HG03135 (cell line): Measurements from ENCODE around the gene EFHB.
"Not testable (repeated sequence)": the region's sequence is repeated elsewhere in the genome, so short reads cannot be mapped to it uniquely, and the experiment has no call there.

Source experiments
- ATAC-seq: cut with Tn5 transposase; IDR thresholded peaks from one replicate; pipeline ENCODE4 v1.9.1; 2021; ENCODE audit warnings: mild to moderate bottlenecking, moderate library complexity; ENCODE audit not compliant: unreplicated experiment

The EFHB gene, protein sequence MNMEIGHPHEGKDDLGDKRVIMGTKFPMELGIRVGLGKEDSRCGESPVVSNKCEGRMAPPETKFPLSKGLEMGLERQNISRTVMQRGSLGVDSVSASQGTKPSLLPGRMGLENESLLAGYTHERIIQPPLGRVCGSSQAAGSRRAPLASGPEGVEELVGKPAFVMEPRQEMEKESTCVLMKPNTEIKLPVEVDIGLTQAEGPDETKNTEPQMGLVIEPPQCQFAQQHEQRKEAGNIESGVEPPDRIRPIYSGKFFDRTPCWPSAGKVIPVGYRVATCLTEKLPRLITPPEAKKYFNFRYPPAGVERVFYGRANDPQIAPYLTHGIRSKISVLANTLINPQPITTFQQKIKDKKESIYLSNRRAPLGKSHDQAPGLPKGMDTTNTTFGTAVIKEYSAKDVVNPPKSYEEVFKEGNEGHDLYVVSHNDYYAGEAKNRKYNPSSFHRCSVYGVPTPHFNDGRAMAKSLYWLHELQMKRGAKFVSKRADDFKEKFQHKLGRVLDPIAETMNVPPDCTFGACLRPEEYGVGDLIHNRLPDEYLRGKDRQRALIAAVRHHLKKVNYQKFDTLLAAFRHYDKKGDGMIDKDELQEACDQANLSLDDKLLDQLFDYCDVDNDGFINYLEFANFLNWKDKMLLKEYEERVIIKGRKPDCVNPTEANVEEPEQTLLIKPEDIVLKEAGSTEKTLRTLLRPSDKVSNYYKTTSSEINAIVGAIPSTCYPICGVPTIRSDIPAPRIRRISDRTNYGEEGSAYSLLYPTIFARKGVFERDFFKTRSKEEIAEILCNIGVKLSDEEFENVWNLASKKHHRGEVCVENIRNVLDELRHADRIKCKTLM

DNA sequence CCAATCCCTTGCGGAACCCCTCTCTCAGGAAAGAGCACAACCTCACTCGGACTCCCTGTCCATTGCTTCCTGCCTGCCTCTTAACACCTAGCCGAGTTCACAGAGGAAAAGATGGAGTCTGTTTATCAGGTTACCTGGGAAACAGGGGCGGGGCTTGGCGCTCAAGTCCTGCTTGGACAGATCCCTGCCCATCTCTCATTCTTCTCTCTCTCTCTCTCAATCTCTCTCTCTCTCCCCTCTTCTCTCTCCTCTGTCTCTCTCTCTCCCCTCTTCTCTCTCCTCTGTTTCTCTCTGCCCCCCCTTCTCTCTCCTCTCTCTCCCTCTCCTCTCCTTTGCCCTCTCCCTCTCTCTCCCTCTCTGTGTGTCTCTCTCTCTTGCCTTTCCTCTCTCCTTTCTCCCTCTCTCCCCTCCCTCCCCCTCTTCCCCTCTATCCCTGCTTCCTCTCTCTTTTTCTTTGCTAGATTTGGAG lies at the start of gene EFHB:
Gene EFHB, minus strand, starts transcription at position 120 of the 469 bp plus-strand sequence. CDS start 199 bp downstream, outside the sequence.
- ATAC-seq, result no peak

DNA sequence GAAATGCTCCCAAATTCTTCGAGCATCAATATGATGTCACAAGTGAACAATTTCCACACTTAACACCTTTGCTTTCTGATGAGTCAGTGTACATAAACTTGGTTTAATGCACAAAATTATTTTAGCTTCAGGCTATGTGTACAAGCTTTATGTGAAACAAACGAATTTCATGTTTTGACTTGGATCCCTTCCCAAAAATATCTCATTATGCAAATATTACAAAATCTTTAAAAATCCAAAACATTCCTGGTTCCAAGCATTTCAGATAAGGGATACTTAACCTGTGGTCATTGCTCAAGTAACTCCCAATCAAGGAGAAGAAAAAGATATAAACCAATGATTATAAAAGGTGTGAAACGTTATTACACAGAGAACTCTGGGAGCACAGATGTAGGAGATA lies 38.0 kb upstream of the EFHB start:
- no peak for ATAC-seq

DNA sequence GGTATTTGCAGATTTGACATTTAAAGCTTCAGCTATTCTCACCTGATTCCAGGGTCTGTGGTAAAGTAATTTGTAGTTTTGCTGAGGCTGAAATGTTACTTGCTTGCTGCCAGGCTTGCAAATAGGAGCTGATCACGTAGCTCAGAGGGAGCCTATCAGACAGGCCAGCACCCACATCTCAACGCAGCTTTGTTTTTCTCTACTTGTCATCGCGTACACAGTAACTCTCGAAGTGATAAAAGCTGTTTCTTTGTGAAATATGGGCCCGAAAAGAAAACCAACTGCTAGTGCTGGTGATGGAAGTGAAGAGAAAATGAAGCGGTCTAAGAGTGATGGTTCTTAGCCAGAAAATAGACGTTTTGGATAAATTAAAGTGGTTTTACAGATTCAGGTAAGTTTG lies 36.3 kb upstream of the EFHB start:
- ATAC-seq, result no peak

DNA sequence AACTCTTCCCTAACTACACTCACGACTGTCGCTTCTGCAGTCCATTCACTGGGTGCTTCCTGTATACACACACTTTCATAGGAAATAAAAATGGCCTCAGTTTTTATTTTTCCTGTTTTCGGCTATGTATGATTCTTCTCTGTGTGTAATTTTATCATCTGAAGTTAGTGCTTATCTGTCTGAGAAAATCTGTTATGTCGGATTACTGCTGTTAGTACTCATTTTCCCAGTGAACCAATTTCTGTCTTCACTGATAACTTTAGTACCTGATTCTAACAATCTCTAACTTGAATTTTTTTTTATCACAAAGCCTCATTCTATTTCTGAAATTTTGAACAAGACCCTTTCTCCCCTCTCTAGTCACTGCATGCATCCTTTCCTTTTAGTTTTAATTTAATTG lies 33.8 kb upstream of the EFHB start:
- ATAC-seq, result no peak

DNA sequence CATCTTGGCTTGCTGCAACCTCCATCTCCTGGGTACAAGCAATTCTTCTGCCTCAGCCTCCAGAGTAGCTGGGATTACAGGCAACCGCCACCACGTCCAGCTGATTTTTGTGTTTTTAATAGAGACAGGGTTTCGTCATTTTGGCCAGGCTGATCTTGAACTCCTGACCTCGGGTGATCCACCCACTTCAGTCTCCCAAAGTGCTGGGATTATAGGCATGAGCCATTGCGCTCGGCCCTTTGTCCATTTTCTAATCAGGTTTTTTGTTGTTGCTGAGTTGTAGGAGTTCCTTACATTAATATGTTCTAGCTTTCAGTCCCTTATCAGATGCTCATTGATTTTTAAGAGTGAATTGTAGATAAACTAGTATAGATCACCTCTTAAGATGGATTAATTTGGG lies 33.2 kb upstream of the EFHB start:
- no peak for ATAC-seq

DNA sequence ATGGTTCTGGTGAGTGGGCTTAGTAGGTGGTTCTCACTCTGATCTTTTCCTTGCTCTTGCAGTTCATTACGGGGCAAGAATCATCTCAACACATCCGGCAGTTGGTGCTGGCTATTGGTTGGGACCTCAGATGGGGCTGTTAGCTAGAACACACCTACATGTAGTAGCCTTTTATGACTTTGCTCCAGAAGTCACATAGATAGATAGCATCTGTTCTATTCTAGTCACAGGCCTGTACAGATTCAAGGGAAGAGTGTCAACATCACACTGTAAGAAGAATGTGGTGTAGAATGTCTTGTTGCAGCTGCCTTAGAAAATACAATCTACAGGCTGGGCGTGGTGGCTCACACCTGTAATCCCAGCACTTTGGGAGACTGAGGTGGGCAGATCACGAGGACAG lies 27.9 kb upstream of the EFHB start:
- no peak for ATAC-seq

DNA sequence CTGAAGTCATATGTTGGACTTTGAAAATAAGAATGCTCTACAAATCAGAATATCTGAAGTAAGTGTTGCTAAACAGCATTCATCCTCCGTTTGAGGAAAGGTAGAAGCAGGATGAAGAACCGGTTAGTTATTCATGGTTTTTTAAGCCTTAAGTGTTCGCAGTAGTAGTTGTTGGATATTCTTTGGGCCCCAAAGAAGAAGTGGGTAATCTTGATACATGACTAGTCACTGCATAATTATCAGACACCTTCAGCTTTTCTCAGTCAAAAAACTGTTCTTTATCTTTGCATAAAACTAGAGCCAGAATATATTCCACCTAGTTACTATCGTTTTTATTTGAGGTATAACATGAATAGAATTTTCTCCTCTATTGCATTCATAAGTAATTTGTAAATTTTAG lies 26.7 kb upstream of the EFHB start:
- ATAC-seq, result no peak

DNA sequence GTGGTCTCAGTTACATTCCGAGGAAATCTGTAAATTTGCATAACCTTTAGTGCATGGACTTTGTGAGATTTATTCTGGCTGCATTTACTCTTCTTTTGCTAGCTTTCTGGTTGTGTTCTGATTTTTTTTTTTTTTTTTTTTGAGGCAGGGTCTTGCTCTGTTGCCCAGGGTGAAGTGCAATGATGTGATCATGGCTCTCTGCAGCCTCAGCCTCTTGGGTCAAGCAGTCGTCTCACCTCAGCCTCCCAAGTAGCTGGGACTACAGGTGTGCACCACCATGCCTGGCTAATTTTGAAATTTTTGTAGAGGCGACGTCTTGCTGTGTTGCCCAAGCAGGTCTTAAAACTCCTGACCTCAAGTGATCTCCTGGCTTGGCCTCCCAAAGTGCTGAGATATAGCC lies 25.5 kb upstream of the EFHB start:
- ATAC-seq, result no peak

DNA sequence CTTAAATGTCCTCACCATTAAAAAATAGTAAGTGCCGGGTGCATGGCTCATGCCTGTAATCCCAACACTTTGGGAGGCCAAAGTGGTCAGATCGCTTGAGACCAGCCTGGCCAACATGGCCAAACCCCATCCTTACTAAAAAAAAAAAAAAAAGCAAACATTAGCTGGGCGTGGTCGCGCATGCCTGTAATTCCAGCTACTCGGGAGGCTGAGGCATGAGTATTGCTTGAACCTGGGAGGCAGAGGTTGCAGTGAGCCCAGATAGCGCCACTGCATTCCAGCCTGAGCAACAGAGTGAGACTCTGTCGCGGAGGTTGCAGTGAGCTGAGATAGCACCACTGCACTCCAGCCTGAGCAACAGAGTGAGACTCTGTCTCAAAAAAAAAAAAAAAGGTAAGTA lies 23.3 kb upstream of the EFHB start:
- not testable (repeated sequence) for ATAC-seq

DNA sequence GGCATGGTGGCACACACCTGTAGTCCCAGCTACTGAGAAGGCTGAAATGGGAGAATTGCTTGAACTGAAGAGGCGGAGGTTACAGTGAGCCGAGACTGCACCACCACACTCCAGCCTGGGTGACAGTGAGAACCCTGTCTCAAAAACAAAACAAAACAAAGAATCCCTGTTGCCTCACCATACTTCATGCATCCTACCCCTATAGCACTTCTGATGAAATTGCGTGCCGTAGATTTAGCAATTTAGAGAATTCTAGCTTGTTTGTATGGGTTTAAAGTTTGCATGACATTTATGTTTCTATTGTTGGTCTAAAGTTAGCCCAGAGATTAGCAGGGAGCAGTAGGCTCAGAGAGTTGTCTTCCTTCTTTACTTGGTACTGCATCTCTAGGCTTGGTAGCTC lies 20.7 kb upstream of the EFHB start:
- ATAC-seq, result no peak

DNA sequence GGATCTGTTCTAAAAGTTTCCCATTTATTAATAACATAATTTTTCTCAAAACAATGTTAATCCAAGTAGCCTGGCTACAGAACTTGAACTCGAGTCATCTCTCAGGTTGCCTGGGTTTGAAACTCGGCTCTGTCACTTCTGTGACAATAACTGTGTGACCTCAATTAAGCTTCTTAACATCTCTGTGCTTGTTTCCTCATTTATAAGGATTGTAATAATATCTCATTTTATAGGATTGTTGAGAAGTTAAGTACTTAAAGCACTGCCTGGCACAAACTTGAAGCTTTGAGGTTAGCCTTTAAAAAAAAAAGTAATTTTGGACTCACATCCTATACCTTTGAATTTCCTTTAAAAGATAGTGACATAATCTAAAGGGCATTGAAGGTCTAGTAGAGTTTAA lies 16.3 kb upstream of the EFHB start:
- no peak for ATAC-seq

DNA sequence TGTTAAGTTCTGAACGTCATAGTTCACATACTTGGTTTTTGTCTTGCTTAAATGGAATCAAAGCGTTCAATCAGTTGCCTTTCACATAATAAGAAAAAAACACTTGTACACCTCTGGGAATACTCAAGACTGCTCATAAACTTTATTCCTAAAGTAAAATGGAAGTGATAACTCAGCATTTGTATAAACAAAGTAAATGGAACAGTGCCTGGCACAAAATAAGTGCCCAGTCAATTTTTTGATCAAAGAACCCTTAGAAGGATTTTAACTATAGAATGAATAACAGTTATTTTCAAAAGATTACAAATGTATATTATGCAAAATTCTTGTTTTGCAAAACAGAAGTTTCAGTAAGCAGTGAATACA lies 14.2 kb upstream of the EFHB start:
- no peak for ATAC-seq

DNA sequence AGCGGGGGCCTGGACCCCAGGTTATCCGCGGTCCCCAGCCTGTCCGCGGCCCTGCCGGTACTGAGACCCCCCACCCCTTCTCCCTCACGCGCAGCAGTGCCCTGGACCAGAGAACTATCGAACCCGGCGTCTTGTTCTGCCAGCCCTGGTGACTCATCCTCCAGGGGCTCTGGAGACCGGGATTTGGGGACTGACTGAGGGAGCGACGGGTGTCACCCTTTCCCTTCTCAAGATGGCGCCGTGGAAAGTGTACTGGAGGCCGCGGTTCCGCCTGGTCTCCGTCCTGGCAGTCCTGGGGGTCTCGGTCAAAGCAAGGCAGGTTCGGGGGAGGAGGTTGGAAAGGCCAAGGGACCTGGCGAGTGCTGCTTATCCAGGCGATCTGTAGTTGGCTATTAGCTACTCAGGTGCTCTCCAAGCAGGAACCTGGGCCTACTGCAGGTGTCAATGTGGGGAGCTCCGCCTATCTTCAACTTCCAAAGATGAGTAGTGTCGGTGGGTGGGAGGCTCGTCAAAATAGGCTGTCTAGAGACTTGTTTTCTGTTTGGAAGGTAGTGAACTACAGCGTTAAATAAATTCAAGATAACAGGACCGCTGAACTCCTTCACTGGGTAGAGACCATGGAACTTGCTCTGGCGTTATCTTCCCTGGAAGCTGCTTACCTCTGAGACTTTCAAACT lies 13.7 kb upstream of the EFHB start:
- ATAC-seq, result peak; percentile 11

DNA sequence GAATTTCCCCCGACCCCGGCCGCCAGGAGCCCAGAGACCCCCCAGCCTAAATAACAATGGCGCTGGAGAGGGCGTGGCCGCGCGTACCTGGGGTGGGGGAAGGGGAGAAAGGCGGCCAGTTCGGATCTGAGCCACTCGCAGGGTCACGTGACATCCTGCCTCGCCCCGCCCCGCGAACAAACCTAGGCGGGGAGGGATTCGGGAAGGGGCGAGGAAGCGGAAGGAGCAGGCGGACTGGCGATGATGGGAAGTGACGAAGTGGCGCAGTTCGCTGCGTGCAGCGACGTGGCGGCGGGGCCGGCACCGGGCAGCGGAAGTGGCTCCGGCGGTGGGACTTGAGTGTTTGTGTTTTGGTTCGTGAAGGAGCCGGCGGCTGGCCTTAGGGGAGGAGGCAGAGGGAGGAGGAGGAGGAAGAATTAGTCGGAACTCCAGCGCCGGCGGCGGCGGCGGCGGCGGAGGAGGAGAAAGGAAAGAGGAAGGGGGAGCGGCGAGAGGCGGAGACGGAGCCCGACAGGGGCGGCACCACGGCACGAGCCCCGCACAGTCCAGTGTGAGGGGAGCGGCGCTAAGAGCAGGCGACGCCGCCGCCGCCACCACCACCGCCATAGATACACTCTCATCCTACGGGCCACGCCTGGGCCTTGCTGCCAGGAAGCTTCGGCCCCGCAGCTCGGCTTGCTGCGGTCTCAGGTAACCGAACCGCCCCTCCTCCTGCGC lies 13.0 kb upstream of the EFHB start, which contains the start of gene RAB5A:
Gene RAB5A, plus strand, starts transcription at position 266 of the 717 bp plus-strand sequence. CDS start 3,802 bp downstream, outside the sequence.
- ATAC-seq, result peak; percentile 97

DNA sequence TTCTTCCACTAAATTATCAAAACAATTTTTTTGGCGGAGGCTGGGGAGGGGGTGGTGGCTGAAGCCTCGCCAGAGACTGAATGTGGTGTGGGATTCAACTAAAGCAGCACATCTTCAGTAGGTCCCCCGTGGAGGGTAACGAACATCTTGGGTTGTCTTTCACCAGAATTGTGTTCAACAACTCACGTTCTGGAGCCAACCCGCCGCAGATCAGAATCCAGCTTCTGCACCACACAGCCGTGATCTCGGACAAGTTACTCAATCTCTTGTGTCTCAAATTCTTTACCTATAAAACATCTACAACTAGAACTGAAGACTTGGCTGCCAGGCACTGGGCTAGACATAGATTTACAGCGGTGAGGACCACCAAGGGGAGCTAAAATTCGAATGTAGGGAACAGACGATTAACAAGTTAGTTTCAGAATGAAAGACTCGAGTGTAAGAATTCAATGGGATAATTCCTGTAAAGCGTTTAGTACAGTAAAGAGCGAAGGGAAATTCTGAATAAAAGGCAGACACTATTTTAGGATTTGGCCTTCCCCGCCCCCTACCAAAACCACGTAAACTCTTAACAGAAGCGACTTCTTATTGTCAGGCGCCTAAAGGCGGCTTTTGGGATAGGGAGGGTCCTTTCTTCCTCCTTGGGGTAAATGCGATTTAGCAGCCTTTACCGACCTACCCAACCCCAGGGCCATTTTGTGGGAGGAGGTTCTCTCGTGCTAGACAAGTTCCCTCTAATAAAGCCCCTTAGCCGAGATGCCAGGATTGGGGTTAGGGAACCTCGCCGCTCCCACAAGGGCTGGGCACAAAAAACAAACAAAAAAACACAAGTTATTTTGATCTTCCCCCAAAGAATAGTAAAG lies 12.2 kb upstream of the EFHB start:
- peak; percentile 9 for ATAC-seq

DNA sequence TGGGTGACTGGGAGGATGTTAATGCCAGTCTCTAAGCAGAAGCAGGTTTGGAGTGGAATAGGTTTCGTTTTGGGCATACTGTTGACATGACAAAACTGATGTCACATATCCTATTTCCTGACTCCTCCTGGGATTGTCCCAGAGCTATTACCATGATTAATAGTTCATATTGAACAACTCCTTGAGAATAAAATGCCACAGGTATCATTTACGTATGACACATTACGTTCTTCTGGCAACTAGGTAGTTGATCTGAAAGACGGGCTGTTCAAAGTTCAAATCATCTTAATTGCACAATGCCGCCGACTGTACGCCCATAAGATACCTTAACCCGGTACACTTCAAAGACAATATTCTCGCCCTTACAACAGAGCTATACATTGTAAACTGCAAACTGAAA lies 11.5 kb upstream of the EFHB start:
- ATAC-seq, result no peak

DNA sequence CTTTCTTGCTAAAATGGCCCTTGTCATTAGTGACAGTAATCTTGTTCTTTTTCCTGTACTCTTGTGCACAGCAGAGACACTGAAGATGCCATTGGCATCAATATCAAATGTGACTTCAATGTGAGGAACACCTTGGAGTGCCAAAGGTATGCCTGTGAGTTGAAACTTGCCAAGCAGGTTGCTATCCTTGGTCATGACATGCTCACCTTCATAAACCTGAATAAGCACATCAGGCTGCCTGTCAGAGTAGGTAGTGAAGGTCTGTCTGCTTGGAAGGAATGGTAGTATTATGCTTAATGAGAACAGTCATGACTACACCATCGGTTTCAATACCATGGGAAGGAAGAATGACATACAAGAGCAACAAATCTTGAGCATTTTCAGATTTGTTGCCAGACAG lies 6.6 kb upstream of the EFHB start:
- ATAC-seq, result no peak

DNA sequence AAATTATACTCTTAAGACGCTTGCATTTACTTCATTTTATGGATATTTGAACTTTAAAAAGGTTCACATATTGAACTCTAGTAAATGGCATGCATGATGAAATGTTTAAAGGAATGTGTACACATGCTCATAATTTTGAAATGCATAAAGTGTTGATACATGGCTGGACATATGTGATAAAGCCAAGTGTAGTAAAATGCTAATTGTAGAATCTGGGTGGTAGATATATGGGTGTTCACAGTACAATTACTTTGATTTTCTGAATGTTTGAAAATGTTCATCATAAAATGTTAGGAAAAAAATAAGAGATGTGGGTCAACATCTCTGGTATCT lies 4.2 kb upstream of the EFHB start:
- no peak for ATAC-seq

DNA sequence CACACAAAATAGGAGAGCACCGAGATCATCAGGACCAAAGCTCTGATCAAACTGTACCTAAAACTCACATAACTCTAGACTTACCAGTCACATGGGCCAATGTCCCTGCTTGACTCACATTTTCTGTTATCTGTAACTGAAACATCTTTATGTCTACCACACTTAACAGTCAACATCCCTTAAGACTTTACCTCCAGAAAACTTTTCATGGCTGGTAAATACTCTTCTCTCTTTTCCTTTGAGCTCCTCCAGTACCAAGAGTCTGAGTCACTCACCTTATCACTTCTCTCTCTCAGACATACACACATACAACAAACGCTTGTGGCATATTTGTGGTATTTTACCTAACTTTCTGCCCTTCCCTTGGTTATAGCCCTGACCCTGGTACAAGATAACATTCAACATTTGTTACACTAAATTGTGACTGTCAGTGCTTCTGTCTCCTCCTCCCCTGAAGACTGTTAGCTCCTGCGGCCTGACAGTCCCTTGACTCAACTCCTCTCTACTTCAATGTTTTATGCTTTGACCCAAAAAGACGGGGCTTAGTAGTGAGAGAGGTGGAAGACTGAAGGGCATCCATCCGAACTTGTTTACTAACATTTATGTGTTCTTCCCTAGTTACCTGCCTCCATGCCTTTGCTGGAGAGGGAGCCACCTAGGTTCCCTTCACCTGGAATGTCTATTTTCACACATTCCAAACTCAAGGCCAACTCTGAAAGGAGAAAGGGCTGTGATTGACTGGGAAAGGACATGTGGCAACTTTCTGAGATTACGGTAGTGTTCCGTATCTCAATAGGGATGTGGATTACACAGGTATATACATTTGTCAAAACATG lies 3.7 kb upstream of the EFHB start:
- no peak for ATAC-seq
